Myocyte (in vitro differentiated cells): ENCODE results near the gene WFDC8. TPM values are rescaled to one million over a fixed set of nuclear protein-coding genes. Genes with fewer than 3 reads are reported as not detected.

Source experiments
- total RNA-seq: library from RNA; depleted of rRNA; stranded (reverse); fragments of >200 nt; gene quantifications from 2 replicates; pipeline ENCODE4 v1.2.3, GENCODE V29; 2014

WFDC8 gene
- total RNA-seq, 1 donor from 2014 or later = not detected

Other genes with a start within 250 kb of the WFDC8 start
- 34.8 and 51.5 TPM in 2 replicates for gene SDC4, start 230.9 kb downstream of the WFDC8 start, total RNA-seq
- gene SYS1, start 216.1 kb downstream of the WFDC8 start, total RNA-seq = 12.7 and 13.2 TPM in 2 replicates
- not detected in 2 replicates for gene TP53TG5, start 201.0 kb downstream of the WFDC8 start, total RNA-seq
- 3.3 and 3.4 TPM in 2 replicates for gene DBNDD2, start 171.0 kb downstream of the WFDC8 start, total RNA-seq
- gene PIGT, start 163.1 kb downstream of the WFDC8 start, total RNA-seq = 123 and 136 TPM in 2 replicates
- not detected in 2 replicates for gene WFDC2, start 109.5 kb downstream of the WFDC8 start, total RNA-seq
- not detected in 2 replicates for gene SPINT3, start 63.7 kb downstream of the WFDC8 start, total RNA-seq
- not detected in 2 replicates for gene WFDC6, start 39.8 kb downstream of the WFDC8 start, total RNA-seq
- not detected in 2 replicates for gene EPPIN, start 31.9 kb downstream of the WFDC8 start, total RNA-seq
- not detected in 2 replicates for gene WFDC10A, start 50.5 kb upstream of the WFDC8 start, total RNA-seq
- gene WFDC9, start 52.0 kb upstream of the WFDC8 start, total RNA-seq = not detected in 2 replicates
- gene WFDC11, start 91.0 kb upstream of the WFDC8 start, total RNA-seq = not detected in 2 replicates
- gene WFDC13, start 122.8 kb upstream of the WFDC8 start, total RNA-seq = not detected in 2 replicates
- gene WFDC10B, start 125.7 kb upstream of the WFDC8 start, total RNA-seq = not detected in 2 replicates
- not detected in 2 replicates for gene SPINT4, start 143.1 kb upstream of the WFDC8 start, total RNA-seq
- gene WFDC3, start 212.6 kb upstream of the WFDC8 start, total RNA-seq = 0.24 and 1.8 TPM in 2 replicates
- 27.1 and 31.6 TPM in 2 replicates for gene DNTTIP1, start 212.7 kb upstream of the WFDC8 start, total RNA-seq
- 1.8 and 2.4 TPM in 2 replicates for gene UBE2C, start 233.4 kb upstream of the WFDC8 start, total RNA-seq
- 678 and 849 TPM in 2 replicates for gene TNNC2, start 248.0 kb upstream of the WFDC8 start, total RNA-seq